Mesenchymal stem cell (in vitro differentiated cells and primary cell): ENCODE measurements around the gene WNT8B.

ENCODE experiments used
- DNase-seq: peaks from one replicate; pipeline ENCODE4 v3.0.0-alpha.2; 2013
- H2AFZ ChIP-seq: one replicate; pipeline ENCODE4 v1.6.1; 2013; ENCODE audit warnings: low read depth, mild to moderate bottlenecking, control low read depth, inconsistent platforms, low read length, moderate library complexity
- H2AK5ac ChIP-seq: 2 replicates; pipeline ENCODE4 v1.6.1; 2013; ENCODE audit warnings: low read length, moderate library complexity, mild to moderate bottlenecking, inconsistent platforms; ENCODE audit not compliant: severe bottlenecking
- H2BK120ac ChIP-seq: one replicate; pipeline ENCODE4 v1.6.1; 2013; ENCODE audit warnings: low read depth, mild to moderate bottlenecking, inconsistent platforms, low read length, moderate library complexity
- H2BK12ac ChIP-seq, 2 experiments: one replicate each; pipeline ENCODE4 v1.6.1; 2013; ENCODE audit warnings: inconsistent platforms in 2 of 2, low read length in 2 of 2, mild to moderate bottlenecking in 2 of 2, moderate library complexity in 2 of 2, control low read depth in 1 of 2
- H2BK15ac ChIP-seq: one replicate; pipeline ENCODE4 v1.6.1; 2013; ENCODE audit warnings: mild to moderate bottlenecking, low read depth, inconsistent platforms; ENCODE audit not compliant: poor library complexity, severe bottlenecking
- H2BK5ac ChIP-seq: 2 replicates; pipeline ENCODE4 v1.6.1; 2013; ENCODE audit warnings: low read depth, mild to moderate bottlenecking, low read length, control low read depth, inconsistent platforms; ENCODE audit not compliant: poor library complexity, severe bottlenecking
- H3K14ac ChIP-seq, 2 experiments: one replicate each; pipeline ENCODE4 v1.6.1; 2013; ENCODE audit warnings: inconsistent platforms in 2 of 2, low read length in 2 of 2, control low read depth in 1 of 2, mild to moderate bottlenecking in 1 of 2, moderate library complexity in 1 of 2
- H3K18ac ChIP-seq, 2 experiments: one replicate each; pipeline ENCODE4 v1.6.1; 2013; ENCODE audit warnings: inconsistent platforms in 2 of 2, low read length in 2 of 2, control low read depth in 1 of 2, low read depth in 1 of 2, mild to moderate bottlenecking in 1 of 2
- H3K23ac ChIP-seq, 2 experiments: one replicate each; pipeline ENCODE4 v1.6.1; 2013; ENCODE audit warnings: inconsistent platforms in 2 of 2, low read length in 2 of 2, mild to moderate bottlenecking in 2 of 2, moderate library complexity in 2 of 2, control low read depth in 1 of 2
- H3K27ac ChIP-seq: 2 replicates; pipeline ENCODE4 v1.5.1; 2013; ENCODE audit warnings: mild to moderate bottlenecking, moderate library complexity, low read length, control low read depth, inconsistent platforms; ENCODE audit not compliant: poor library complexity, severe bottlenecking
- H3K27me3 ChIP-seq, 2 experiments: 2 replicates each; pipeline versions ENCODE4 v1.6.1 to v1.7.0; 2013; ENCODE audit warnings: low read length in 2 of 2, mild to moderate bottlenecking in 2 of 2, moderate library complexity in 2 of 2, control low read depth in 1 of 2, inconsistent platforms in 1 of 2; ENCODE audit not compliant: control insufficient read depth in 1 of 2, insufficient read depth in 1 of 2
- H3K36me3 ChIP-seq, 2 experiments: 2 replicates each; pipeline versions ENCODE4 v1.6.1 to v1.7.0; 2013; ENCODE audit warnings: low read length in 2 of 2, control low read depth in 1 of 2, inconsistent platforms in 1 of 2, low read depth in 1 of 2, mild to moderate bottlenecking in 1 of 2; ENCODE audit not compliant: insufficient read depth in 2 of 2, control insufficient read depth in 1 of 2
- H3K4ac ChIP-seq, 2 experiments: one replicate each; pipeline ENCODE4 v1.6.1; 2013; ENCODE audit warnings: inconsistent platforms in 2 of 2, low read length in 2 of 2, mild to moderate bottlenecking in 2 of 2, moderate library complexity in 2 of 2, control low read depth in 1 of 2, low read depth in 1 of 2
- H3K4me1 ChIP-seq: 2 replicates; pipeline ENCODE4 v1.6.1; 2013; ENCODE audit warnings: low read depth, low read length, control low read depth; ENCODE audit not compliant: control insufficient read depth, insufficient read depth
- H3K4me2 ChIP-seq: 2 replicates; pipeline ENCODE4 v1.6.1; 2013; ENCODE audit warnings: low read length, mild to moderate bottlenecking, inconsistent platforms; ENCODE audit not compliant: poor library complexity, severe bottlenecking
- H3K4me3 ChIP-seq, 2 experiments: 2 replicates each; pipeline versions ENCODE4 v1.5.1 to v1.7.0; 2013; ENCODE audit warnings: low read length in 2 of 2, mild to moderate bottlenecking in 2 of 2, control low read depth in 1 of 2, low read depth in 1 of 2; ENCODE audit not compliant: insufficient read depth in 1 of 2
- H3K79me1 ChIP-seq: replicated peaks from 2 replicates; pipeline ENCODE4 v1.6.1; 2013; ENCODE audit warnings: mild to moderate bottlenecking, control low read depth, low read length, inconsistent platforms; ENCODE audit not compliant: poor library complexity, severe bottlenecking
- H3K9ac ChIP-seq: 2 replicates; pipeline ENCODE4 v1.7.0; 2013; ENCODE audit warnings: mild to moderate bottlenecking, low read length, moderate library complexity
- H3K9me3 ChIP-seq: 2 replicates; pipeline ENCODE4 v1.7.0; 2013; ENCODE audit warnings: mild to moderate bottlenecking, low read length; ENCODE audit not compliant: control insufficient read depth
- H4K8ac ChIP-seq: one replicate; pipeline ENCODE4 v1.6.1; 2013; ENCODE audit warnings: inconsistent platforms, mild to moderate bottlenecking, low read length, moderate library complexity
- H4K91ac ChIP-seq: one replicate; pipeline ENCODE4 v1.6.1; 2013; ENCODE audit warnings: mild to moderate bottlenecking, low read length, inconsistent platforms
- WGBS: methylation state at CpG from one replicate; pipeline ENCODE4 v1.1.7; 2013; ENCODE audit warnings: mixed read lengths; 5-methylcytosine and 5-hydroxymethylcytosine counted together

Gene WNT8B

DNA sequence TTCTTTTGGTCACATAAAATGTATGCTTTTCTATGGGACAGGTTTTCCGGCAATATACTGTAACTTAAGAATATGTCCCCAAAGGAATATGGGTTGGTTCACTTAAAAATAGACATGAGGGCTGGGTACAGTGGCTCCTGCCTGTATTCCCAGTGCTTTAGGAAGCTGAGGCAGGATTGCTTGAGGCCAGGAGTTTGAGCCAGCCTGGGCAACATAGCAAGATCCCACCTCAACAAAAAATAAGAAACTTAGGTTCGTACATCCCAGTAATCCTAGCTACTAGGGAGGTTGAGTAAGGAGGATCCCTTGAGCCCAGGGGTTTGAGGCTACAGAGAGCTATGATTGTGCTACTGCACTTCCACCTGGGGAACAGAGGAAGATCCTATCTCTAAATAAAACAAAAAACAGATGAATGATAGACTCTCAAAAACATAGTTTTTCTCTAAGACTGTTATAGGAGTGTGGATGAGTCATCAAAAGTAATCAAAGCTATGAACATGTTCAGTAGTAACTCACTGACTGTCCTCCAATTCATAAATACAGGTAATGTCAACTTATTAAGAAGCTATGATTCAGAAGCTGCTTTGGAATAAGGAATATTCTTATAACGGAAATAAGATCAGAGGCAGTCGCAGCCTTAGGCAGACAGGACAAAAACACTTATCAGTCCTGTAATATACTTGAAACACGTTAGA lies 59.4 kb downstream of the WNT8B start:
- Histone ChIP-seq H2BK120ac (no peak overlapping the region), H3K18ac (no peak overlapping the region), H3K4me3 (no peak overlapping the region), H2BK12ac (no peak overlapping the region), H2BK5ac (no peak overlapping the region), H3K36me3 (peaks cover 36 to 50% of the 10 kb centered on the region in 2 experiments), H2AK5ac (no peak overlapping the region), H2BK15ac (no peak overlapping the region), H4K8ac (no peak overlapping the region), H3K9me3 (no peaks in the 10 kb centered on the region), H3K79me1 (peaks cover 16% of the 10 kb centered on the region), H4K91ac (no peak overlapping the region), H3K23ac (no peak overlapping the region), H3K4me2 (no peak overlapping the region), H3K14ac (no peak overlapping the region), H3K27ac (no peak overlapping the region), H3K4ac (no peak overlapping the region), H3K27me3 (peaks cover 0 to 7% of the 10 kb centered on the region in 2 experiments), H3K9ac (no peak overlapping the region), H3K4me1 (peaks cover 12% of the 10 kb centered on the region), H2AFZ (no peak overlapping the region)
- 100% methylated on average over 2 of the region's 5 CpGs for WGBS
- no peak for DNase-seq

DNA sequence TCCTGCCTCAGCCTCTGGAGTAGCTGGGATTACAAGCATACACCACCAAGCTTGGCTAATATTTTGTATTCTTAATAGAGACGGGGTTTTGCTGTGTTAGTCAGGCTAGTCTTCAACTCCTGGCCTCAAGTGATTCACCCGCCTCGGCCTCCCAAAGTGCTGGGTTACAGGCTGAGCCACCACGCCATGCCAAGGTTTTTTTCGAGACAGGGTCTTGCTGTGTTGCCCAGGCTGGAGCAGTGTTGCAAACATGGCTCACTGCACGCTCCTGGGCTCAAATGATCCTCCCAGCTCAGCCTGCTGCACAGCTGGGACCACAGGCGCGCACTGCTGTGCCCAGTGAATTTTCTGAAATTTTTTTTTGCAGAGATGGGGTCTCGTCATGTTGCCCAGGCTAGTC lies 60.1 kb downstream of the WNT8B start:
- H2BK120ac ChIP-seq = no peak overlapping the region
- no peak overlapping the region for H2AK5ac ChIP-seq
- no peak overlapping the region for H3K4me3 ChIP-seq
- peaks cover 0 to 7% of the 10 kb centered on the region in 2 experiments for H3K27me3 ChIP-seq
- peaks cover 36 to 50% of the 10 kb centered on the region in 2 experiments for H3K36me3 ChIP-seq
- H3K14ac ChIP-seq = no peak overlapping the region
- no peak overlapping the region for H4K8ac ChIP-seq
- H3K9me3 ChIP-seq = no peaks in the 10 kb centered on the region
- H2AFZ ChIP-seq = no peak overlapping the region
- H3K4me2 ChIP-seq = no peak overlapping the region
- no peak overlapping the region for H3K23ac ChIP-seq
- H3K18ac ChIP-seq = no peak overlapping the region
- no peak overlapping the region for H2BK5ac ChIP-seq
- peaks cover 16% of the 10 kb centered on the region for H3K79me1 ChIP-seq
- DNase-seq = no peak
- WGBS = 96% methylated on average over 9 of the region's 9 CpGs
- no peak overlapping the region for H4K91ac ChIP-seq
- H2BK12ac ChIP-seq = no peak overlapping the region
- H2BK15ac ChIP-seq = no peak overlapping the region
- H3K4ac ChIP-seq = no peak overlapping the region
- H3K27ac ChIP-seq = no peak overlapping the region
- H3K9ac ChIP-seq = no peak overlapping the region
- H3K4me1 ChIP-seq = peaks cover 12% of the 10 kb centered on the region

DNA sequence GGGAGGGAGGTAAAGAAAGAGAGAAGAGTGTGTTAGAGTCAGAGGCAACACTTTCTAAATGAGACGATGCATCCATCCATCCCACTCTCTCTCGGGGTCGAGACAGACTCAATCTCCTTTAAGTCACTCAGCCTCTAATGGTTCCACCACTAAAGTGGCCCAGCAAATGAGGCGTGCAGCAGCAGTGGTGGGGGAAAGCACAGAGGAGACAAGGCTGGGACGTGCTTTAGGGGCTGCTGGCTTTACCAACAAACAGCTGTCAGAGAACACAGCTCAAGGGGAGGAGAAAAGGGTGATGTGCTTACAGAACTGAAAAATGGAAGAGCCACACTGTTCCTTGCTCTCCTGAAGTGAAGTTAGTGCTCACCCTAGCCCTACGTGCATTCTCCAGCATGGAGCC lies 61.4 kb downstream of the WNT8B start:
- H2AFZ ChIP-seq = no peak overlapping the region
- no peak overlapping the region for H3K14ac ChIP-seq
- no peak overlapping the region for H3K23ac ChIP-seq
- H2BK120ac ChIP-seq = no peak overlapping the region
- peaks cover 0 to 4% of the 10 kb centered on the region in 2 experiments for H3K27me3 ChIP-seq
- no peak overlapping the region for H2AK5ac ChIP-seq
- WGBS = over 99% methylated on average over 6 of the region's 6 CpGs
- H2BK15ac ChIP-seq = no peak overlapping the region
- no peak overlapping the region for H3K27ac ChIP-seq
- H3K4me3 ChIP-seq = no peak overlapping the region
- peaks cover 35 to 57% of the 10 kb centered on the region in 2 experiments for H3K36me3 ChIP-seq
- no peak overlapping the region for H3K18ac ChIP-seq
- H3K4me2 ChIP-seq = no peak overlapping the region
- H3K79me1 ChIP-seq = peaks cover 23% of the 10 kb centered on the region
- no peak overlapping the region for H3K9ac ChIP-seq
- H4K91ac ChIP-seq = no peak overlapping the region
- H2BK5ac ChIP-seq = no peak overlapping the region
- no peak overlapping the region for H3K4ac ChIP-seq
- peaks cover 13% of the 10 kb centered on the region for H3K4me1 ChIP-seq
- DNase-seq = no peak
- no peak overlapping the region for H2BK12ac ChIP-seq
- H4K8ac ChIP-seq = no peak overlapping the region
- H3K9me3 ChIP-seq = no peaks in the 10 kb centered on the region

DNA sequence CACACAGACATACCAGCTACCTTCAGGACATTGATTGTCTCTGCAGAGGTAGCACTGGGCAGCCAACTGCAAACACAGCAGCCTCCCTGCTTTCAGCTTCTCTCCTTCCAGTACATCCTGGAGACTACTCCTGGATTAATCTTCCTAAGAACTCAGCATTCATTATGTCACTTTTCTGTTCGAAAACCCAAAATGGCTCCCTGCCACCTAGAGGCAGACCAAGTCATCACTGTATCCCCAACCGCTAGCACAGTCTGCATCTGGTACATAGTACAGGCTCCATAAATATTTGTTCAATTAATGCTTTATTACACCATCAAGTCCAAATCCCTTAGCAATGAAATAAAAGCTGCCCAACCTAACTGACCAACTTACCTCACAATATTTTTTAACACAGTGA lies 61.8 kb downstream of the WNT8B start:
- no peak for DNase-seq
- Histone ChIP-seq H3K27me3 (no peaks in the 10 kb centered on the region), H2AFZ (no peak overlapping the region), H2AK5ac (no peak overlapping the region), H2BK15ac (no peak overlapping the region), H2BK12ac (no peak overlapping the region), H3K9ac (no peak overlapping the region), H3K4me1 (peaks cover 10% of the 10 kb centered on the region), H3K27ac (no peak overlapping the region), H3K4ac (no peak overlapping the region), H3K14ac (no peak overlapping the region), H2BK5ac (no peak overlapping the region), H2BK120ac (no peak overlapping the region), H3K4me3 (no peak overlapping the region), H3K9me3 (no peaks in the 10 kb centered on the region), H3K18ac (no peak overlapping the region), H3K36me3 (peaks cover 32 to 57% of the 10 kb centered on the region in 2 experiments), H4K91ac (no peak overlapping the region), H3K79me1 (peaks cover 25% of the 10 kb centered on the region), H4K8ac (no peak overlapping the region), H3K23ac (no peak overlapping the region), H3K4me2 (no peak overlapping the region)
- 95% methylated on average over 2 of the region's 2 CpGs for WGBS
